H1 (cell line): Measurements from ENCODE around the gene SLC4A1AP. TPM values are rescaled to one million over a fixed set of nuclear protein-coding genes. Genes with fewer than 3 reads are reported as not detected.

ENCODE experiments used
- CTCF ChIA-PET: fragments of 300-600 bp; sonication (Branson Sonifier 250); formaldehyde crosslinking; loops from one replicate; lab custom pipeline; 2021; ENCODE audit not compliant: partially characterized antibody; lab: Charles Lee
- POLR2A ChIA-PET: fragments of 300-600 bp; sonication (Branson Sonifier 250); formaldehyde crosslinking; loops from one replicate; lab custom pipeline; 2021; ENCODE audit warnings: inconsistent platforms; ENCODE audit not compliant: partially characterized antibody; lab: Charles Lee
- DNase-seq, 2 experiments: peaks; one replicate each; pipeline versions ENCODE4 v3.0.0 to v3.0.0-alpha.2; 2010 to 2022; ENCODE audit warnings: low spot score in 2 of 2, low read depth in 1 of 2, mixed read lengths in 1 of 2
- FAIRE-seq: peaks from 2 replicates; lab custom pipeline; 2011; peaks lifted over from hg19 to GRCh38; lab: Jason Lieb, UNC
- H2AFZ ChIP-seq: 2 replicates; pipeline ENCODE4 v1.8.1; 2012; ENCODE audit warnings: low read length, inconsistent platforms
- H2AK5ac ChIP-seq: 2 replicates; pipeline ENCODE4 v1.6.1; 2013; ENCODE audit warnings: low read depth, low read length
- H2BK120ac ChIP-seq: replicated peaks from 2 replicates; pipeline ENCODE3; 2013; ENCODE audit warnings: low read depth, low read length, inconsistent platforms
- H2BK12ac ChIP-seq: 2 replicates; pipeline ENCODE4 v1.6.1; 2013; ENCODE audit warnings: low read depth, low read length
- H2BK15ac ChIP-seq: 2 replicates; pipeline ENCODE4 v1.6.1; 2013; ENCODE audit warnings: low read length
- H2BK20ac ChIP-seq: 2 replicates; pipeline ENCODE4 v1.6.1; 2013; ENCODE audit warnings: low read length
- H2BK5ac ChIP-seq: 2 replicates; pipeline ENCODE4 v1.6.1; 2013; ENCODE audit warnings: low read depth, low read length
- H3K14ac ChIP-seq: 2 replicates; pipeline ENCODE4 v1.6.1; 2013; ENCODE audit warnings: inconsistent platforms; ENCODE audit not compliant: insufficient read length
- H3K18ac ChIP-seq: 2 replicates; pipeline ENCODE4 v1.6.1; 2013; ENCODE audit warnings: low read length; ENCODE audit errors: extremely low read depth
- H3K23ac ChIP-seq: 2 replicates; pipeline ENCODE4 v1.6.1; 2013; ENCODE audit warnings: inconsistent platforms; ENCODE audit not compliant: insufficient read length
- H3K23me2 ChIP-seq: 2 replicates; pipeline ENCODE4 v1.6.1; 2013; ENCODE audit warnings: low read depth, low read length
- H3K27ac ChIP-seq: 2 replicates; pipeline ENCODE4 v1.6.1; 2011; ENCODE audit warnings: low read depth, low read length, inconsistent platforms
- H3K27me3 ChIP-seq, 4 experiments: replicated peaks in 1 of 4; 1 replicate in 1 of 4; 2 replicates in 3 of 4; pipeline versions ENCODE4 v1.6.1 to v1.8.1; 2011 to 2013; ENCODE audit warnings: low read length in 3 of 4, mild to moderate bottlenecking in 3 of 4, inconsistent platforms in 2 of 4, mixed read lengths in 2 of 4, moderate library complexity in 1 of 4; ENCODE audit not compliant: control insufficient read depth in 3 of 4, insufficient read depth in 3 of 4; ENCODE audit errors: extremely low read depth in 1 of 4
- H3K36me3 ChIP-seq, 4 experiments: 2 replicates each; pipeline versions ENCODE4 v1.6.1 to v1.8.1; 2011 to 2013; ENCODE audit warnings: mild to moderate bottlenecking in 4 of 4, low read length in 3 of 4, moderate library complexity in 2 of 4, control low read depth in 1 of 4, inconsistent platforms in 1 of 4; ENCODE audit not compliant: insufficient read depth in 4 of 4, control insufficient read depth in 2 of 4
- H3K4ac ChIP-seq: replicated peaks from 2 replicates; pipeline ENCODE3; 2013; ENCODE audit warnings: low read length, low read depth, mixed read lengths, inconsistent platforms; ENCODE audit not compliant: insufficient read length
- H3K4me1 ChIP-seq, 4 experiments: replicated peaks in 1 of 4; 1 replicate in 1 of 4; 2 replicates in 3 of 4; pipeline versions ENCODE4 v1.6.1 to v1.8.1; 2011 to 2013; ENCODE audit warnings: low read length in 3 of 4, inconsistent platforms in 2 of 4, mixed read lengths in 1 of 4; ENCODE audit not compliant: insufficient read depth in 4 of 4, control insufficient read depth in 3 of 4
- H3K4me2 ChIP-seq, 2 experiments: 2 replicates each; pipeline versions ENCODE4 v1.6.1 to v1.8.1; 2011 to 2013; ENCODE audit warnings: low read depth in 2 of 2, low read length in 2 of 2, control low read depth in 1 of 2, inconsistent platforms in 1 of 2, mild to moderate bottlenecking in 1 of 2; ENCODE audit not compliant: insufficient read depth in 1 of 2
- H3K4me3 ChIP-seq, 4 experiments: fragments of 200-600, 300-600 bp in 1 of 4; sonication (generic), shearing (Covaris generic), sonication (Bioruptor Twin) in 1 of 4; 2 replicates each; pipeline versions ENCODE4 v1.5.1 to v1.8.1; 2011 to 2016; ENCODE audit warnings: low read length in 4 of 4, low read depth in 3 of 4, control low read depth in 2 of 4, inconsistent platforms in 2 of 4, mild to moderate bottlenecking in 2 of 4, mixed read lengths in 1 of 4, moderate library complexity in 1 of 4; ENCODE audit not compliant: insufficient read depth in 2 of 4; ENCODE audit errors: extremely low read depth in 1 of 4
- H3K56ac ChIP-seq: replicated peaks from 2 replicates; pipeline ENCODE3; 2013; ENCODE audit warnings: low read depth, mild to moderate bottlenecking, mixed read lengths, low read length, inconsistent platforms; ENCODE audit not compliant: insufficient read length
- H3K79me1 ChIP-seq: 2 replicates; pipeline ENCODE4 v1.6.1; 2013; ENCODE audit warnings: low read depth, low read length, control low read depth
- H3K79me2 ChIP-seq, 2 experiments: 2 replicates each; pipeline versions ENCODE4 v1.6.1 to v1.8.1; 2012 to 2013; ENCODE audit warnings: low read length in 2 of 2, mild to moderate bottlenecking in 2 of 2, inconsistent platforms in 1 of 2; ENCODE audit not compliant: insufficient read depth in 2 of 2, control insufficient read depth in 1 of 2
- H3K9ac ChIP-seq, 4 experiments: replicated peaks in 1 of 4; 1 replicate in 1 of 4; 2 replicates in 3 of 4; pipeline versions ENCODE4 v1.6.1 to v1.8.1; 2011 to 2013; ENCODE audit warnings: low read depth in 3 of 4, low read length in 3 of 4, control low read depth in 2 of 4, mild to moderate bottlenecking in 2 of 4, moderate library complexity in 2 of 4, inconsistent platforms in 1 of 4; ENCODE audit errors: extremely low read depth in 1 of 4
- H3K9me3 ChIP-seq, 2 experiments: 2 replicates each; pipeline versions ENCODE4 v1.6.1 to v1.8.1; 2012 to 2013; ENCODE audit warnings: mild to moderate bottlenecking in 2 of 2, moderate library complexity in 2 of 2, control low read depth in 1 of 2, inconsistent platforms in 1 of 2, low read depth in 1 of 2, low read length in 1 of 2, mixed read lengths in 1 of 2; ENCODE audit not compliant: insufficient read depth in 2 of 2
- H4K20me1 ChIP-seq, 2 experiments: replicated peaks in 1 of 2; 2 replicates each; pipeline versions ENCODE3 to v1.8.1; 2011 to 2013; ENCODE audit warnings: inconsistent platforms in 2 of 2, low read length in 2 of 2, mild to moderate bottlenecking in 1 of 2; ENCODE audit not compliant: insufficient read depth in 2 of 2, control insufficient read depth in 1 of 2
- H4K5ac ChIP-seq: 2 replicates; pipeline ENCODE4 v1.6.1; 2013; ENCODE audit warnings: low read length, low read depth, mixed read lengths, inconsistent platforms; ENCODE audit not compliant: insufficient read length
- H4K8ac ChIP-seq: 2 replicates; pipeline ENCODE4 v1.8.0; 2013; ENCODE audit warnings: mild to moderate bottlenecking, moderate library complexity, low read length, inconsistent platforms; ENCODE audit not compliant: insufficient read depth; ENCODE audit errors: extremely low read depth
- H4K91ac ChIP-seq: replicated peaks from 2 replicates; pipeline ENCODE3; 2013; ENCODE audit warnings: low read length, mixed read lengths, inconsistent platforms; ENCODE audit not compliant: insufficient read length
- CBX8 ChIP-seq: fragments of 300-800, 300-1000 bp; sonication (generic); IDR thresholded peaks from 2 replicates; pipeline ENCODE4 v1.7.1; 2016; ENCODE audit warnings: low read depth, low read length, borderline replicate concordance
- GTF2F1 ChIP-seq: IDR thresholded peaks from 2 replicates; pipeline ENCODE4 v1.6.1; 2012; ENCODE audit warnings: low read depth, low read length, improper control_type of control experiment, borderline replicate concordance
- KDM4A ChIP-seq: IDR thresholded peaks from one replicate; pipeline ENCODE4 v1.7.1; 2012; ENCODE audit warnings: low read depth, mild to moderate bottlenecking, moderate library complexity, low read length, inconsistent platforms; ENCODE audit not compliant: severe bottlenecking
- SAP30 ChIP-seq: fragments of 300-600 bp; sonication (generic); IDR thresholded peaks from 2 replicates; pipeline ENCODE4 v1.7.1; 2012; ENCODE audit warnings: low read length, moderate library complexity, mild to moderate bottlenecking, inconsistent platforms; ENCODE audit not compliant: insufficient read depth, insufficient replicate concordance
- SP2 ChIP-seq: IDR thresholded peaks from 2 replicates; pipeline ENCODE4 v1.6.1; 2012; ENCODE audit warnings: mild to moderate bottlenecking, low read length, inconsistent platforms
- YY1 ChIP-seq: IDR thresholded peaks from 2 replicates; pipeline ENCODE4 v1.6.1; 2011; ENCODE audit warnings: low read depth, mild to moderate bottlenecking, low read length
- WGBS, 2 experiments: shearing (Covaris generic) in 1 of 2; methylation state at CpG; one replicate each; pipeline versions ENCODE4 v1.1.6 to v1.1.7; 2013 to 2015; ENCODE audit warnings: low lambda C conversion rate in 2 of 2, mixed read lengths in 2 of 2, inconsistent platforms in 1 of 2, low coverage in 1 of 2, missing lambda C conversion rate in 1 of 2; ENCODE audit not compliant: insufficient replicate concordance in 2 of 2, insufficient coverage in 1 of 2, insufficient read length in 1 of 2; ENCODE audit errors: extremely low coverage in 1 of 2, missing lambda C conversion rate in 1 of 2; 5-methylcytosine and 5-hydroxymethylcytosine counted together
- polyA plus RNA-seq, 7 experiments: library from polyadenylated mRNA; depleted of rRNA in 3 of 7; stranded (reverse) in 5 of 7; unstranded in 2 of 7; fragments of >200 nt in 5 of 7; fragments of 200-250 nt in 2 of 7; gene quantifications; 1 replicate in 5 of 7; 2 replicates in 1 of 7; 4 replicates in 1 of 7; pipeline versions ENCODE4 v1.2.1 to v1.2.3, GENCODE V29; 2011 to 2013; ENCODE audit warnings: missing spikeins in 2 of 7, mixed read lengths in 2 of 7
- total RNA-seq: library from RNA; stranded (reverse); fragmentation: NEBNext Ultra II Directional; extraction: Animal tissue kit (Norgen Biotek cat#: 25700); gene quantifications from 2 replicates; pipeline ENCODE4 v1.2.1, GENCODE V29; 2021
- TF ChIP-seq, protein P1 (sequence below): IDR thresholded peaks from 2 replicates; pipeline ENCODE4 v1.6.1; 2011; ENCODE audit warnings: low read depth, mild to moderate bottlenecking, low read length; ENCODE audit not compliant: insufficient read depth

SLC4A1AP gene
- total and polyA plus RNA-seq, 2 of the 8 experiments (the other 6 are each of a cell fraction or from before 2014, with no cell fraction given): 8.1 to 18.4 TPM

- Histone ChIP-seq H4K91ac (no peak overlapping the region), H3K4me1 (peaks cover 0 to 4% (median under 1%) of the 10 kb centered on the region in 4 experiments; a peak in 3 of 7 replicates), H4K5ac (no peak overlapping the region), H4K20me1 (no peaks in the 10 kb centered on the region), H2BK5ac (no peak overlapping the region), H3K4me3 (no peak overlapping the region), H2AFZ (no peak overlapping the region), H2AK5ac (no peak overlapping the region), H2BK120ac (no peak overlapping the region), H3K23me2 (no peaks in the 10 kb centered on the region), H3K27ac (no peak overlapping the region), H3K18ac (no peak overlapping the region), H3K4me2 (no peak overlapping the region), H3K9ac (no peak overlapping the region), H3K23ac (no peak overlapping the region), H2BK12ac (no peak overlapping the region), H3K79me1 (no peaks in the 10 kb centered on the region), H3K14ac (no peak overlapping the region), H3K79me2 (no peaks in the 10 kb centered on the region), H3K36me3 (no peaks in the 10 kb centered on the region), H3K9me3 (no peaks in the 10 kb centered on the region), H3K56ac (no peak overlapping the region), H4K8ac (no peak overlapping the region), H3K27me3 (no peaks in the 10 kb centered on the region; a peak in 1 of 7 replicates), H2BK15ac (no peak overlapping the region), H2BK20ac (no peak overlapping the region), H3K4ac (no peak overlapping the region)
- ChIA-PET POLR2A (interaction anchor here (1.3 kb wide), 1 partner anchor 21 kb away, joined by 3 read pairs; no protein-coding TSS in a partner anchor), CTCF (interaction anchor here (1.0 to 4.7 kb wide), 3 partner anchors 11 to 103 kb away, joined by 3 to 32 read pairs (median 22); no protein-coding TSS in a partner anchor)
- DNase-seq: no peak
- 88% methylated on average over 1 of the region's 1 CpG; no CpG with 5 or more reads in 1 of the 2 experiments for WGBS, 2 experiments
- FAIRE-seq: no peak
- TF ChIP-seq KDM4A (no peak), GTF2F1 (no peak), YY1 (no peak), SAP30 (no peak), CBX8 (no peak), SP2 (no peak)
- TF ChIP-seq, protein P1, sequence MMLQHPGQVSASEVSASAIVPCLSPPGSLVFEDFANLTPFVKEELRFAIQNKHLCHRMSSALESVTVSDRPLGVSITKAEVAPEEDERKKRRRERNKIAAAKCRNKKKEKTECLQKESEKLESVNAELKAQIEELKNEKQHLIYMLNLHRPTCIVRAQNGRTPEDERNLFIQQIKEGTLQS: no peak
These were observed 38.6 kb downstream of the SLC4A1AP start for GRCh38 chr2:27702302-27702701.
